ENCODE results near the gene CCDC28B. TPM values are rescaled to one million over a fixed set of nuclear protein-coding genes. Genes with fewer than 3 reads are reported as not detected.

CCDC28B gene
- total and polyA plus RNA-seq, 2 of the 13 experiments (the other 11 are each of a cell fraction or from before 2014, with no cell fraction given): 2.6 to 3.5 TPM

DNA sequence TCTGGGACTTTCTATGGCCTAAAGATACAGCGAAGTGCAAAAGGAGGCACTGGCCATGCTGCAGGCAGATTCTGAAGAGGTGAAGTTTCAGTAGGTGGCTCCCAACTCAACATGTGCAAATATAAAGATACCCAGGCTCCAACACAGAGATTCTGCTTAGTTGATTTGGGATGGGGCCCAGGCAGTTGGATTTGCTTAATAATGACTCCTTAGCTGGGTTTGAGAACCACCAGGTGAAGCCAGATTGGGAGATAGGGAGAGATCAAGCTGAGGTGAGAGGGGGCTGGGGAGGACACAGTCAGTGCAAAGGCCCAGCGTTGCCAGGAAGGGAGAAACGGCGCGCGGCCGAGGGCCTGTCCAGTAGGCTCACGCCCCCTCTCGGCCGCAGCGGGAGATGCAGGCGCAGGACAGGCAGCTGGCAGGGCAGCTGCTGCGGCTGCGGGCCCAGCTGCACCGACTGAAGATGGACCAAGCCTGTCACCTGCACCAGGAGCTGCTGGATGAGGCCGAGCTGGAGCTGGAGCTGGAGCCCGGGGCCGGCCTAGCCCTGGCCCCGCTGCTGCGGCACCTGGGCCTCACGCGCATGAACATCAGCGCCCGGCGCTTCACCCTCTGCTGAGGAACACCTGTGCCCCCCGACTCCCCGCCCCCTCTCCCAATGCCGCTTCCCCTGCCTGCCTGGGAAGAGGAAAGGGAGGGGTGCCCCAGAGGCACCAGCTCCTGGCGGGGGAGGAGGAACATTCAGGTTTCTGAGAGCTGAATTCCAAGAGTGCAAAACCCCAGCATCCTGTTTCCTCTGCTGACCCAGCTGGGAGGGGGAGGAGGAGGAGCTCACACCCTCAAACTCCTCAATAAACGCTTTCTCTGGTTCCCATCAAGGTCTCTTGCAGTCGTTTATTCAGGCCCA, 47.8 kb downstream of the CCDC28B start (continued):
- TF ChIP-seq, protein P1, sequence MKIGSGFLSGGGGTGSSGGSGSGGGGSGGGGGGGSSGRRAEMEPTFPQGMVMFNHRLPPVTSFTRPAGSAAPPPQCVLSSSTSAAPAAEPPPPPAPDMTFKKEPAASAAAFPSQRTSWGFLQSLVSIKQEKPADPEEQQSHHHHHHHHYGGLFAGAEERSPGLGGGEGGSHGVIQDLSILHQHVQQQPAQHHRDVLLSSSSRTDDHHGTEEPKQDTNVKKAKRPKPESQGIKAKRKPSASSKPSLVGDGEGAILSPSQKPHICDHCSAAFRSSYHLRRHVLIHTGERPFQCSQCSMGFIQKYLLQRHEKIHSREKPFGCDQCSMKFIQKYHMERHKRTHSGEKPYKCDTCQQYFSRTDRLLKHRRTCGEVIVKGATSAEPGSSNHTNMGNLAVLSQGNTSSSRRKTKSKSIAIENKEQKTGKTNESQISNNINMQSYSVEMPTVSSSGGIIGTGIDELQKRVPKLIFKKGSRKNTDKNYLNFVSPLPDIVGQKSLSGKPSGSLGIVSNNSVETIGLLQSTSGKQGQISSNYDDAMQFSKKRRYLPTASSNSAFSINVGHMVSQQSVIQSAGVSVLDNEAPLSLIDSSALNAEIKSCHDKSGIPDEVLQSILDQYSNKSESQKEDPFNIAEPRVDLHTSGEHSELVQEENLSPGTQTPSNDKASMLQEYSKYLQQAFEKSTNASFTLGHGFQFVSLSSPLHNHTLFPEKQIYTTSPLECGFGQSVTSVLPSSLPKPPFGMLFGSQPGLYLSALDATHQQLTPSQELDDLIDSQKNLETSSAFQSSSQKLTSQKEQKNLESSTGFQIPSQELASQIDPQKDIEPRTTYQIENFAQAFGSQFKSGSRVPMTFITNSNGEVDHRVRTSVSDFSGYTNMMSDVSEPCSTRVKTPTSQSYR (CRISPR knock-in tag; IDR thresholded peaks at IDR 0.05; ENCODE audit: borderline replicate concordance): peak; percentile 56; the same call in 1 of the 2 replicates

DNA sequence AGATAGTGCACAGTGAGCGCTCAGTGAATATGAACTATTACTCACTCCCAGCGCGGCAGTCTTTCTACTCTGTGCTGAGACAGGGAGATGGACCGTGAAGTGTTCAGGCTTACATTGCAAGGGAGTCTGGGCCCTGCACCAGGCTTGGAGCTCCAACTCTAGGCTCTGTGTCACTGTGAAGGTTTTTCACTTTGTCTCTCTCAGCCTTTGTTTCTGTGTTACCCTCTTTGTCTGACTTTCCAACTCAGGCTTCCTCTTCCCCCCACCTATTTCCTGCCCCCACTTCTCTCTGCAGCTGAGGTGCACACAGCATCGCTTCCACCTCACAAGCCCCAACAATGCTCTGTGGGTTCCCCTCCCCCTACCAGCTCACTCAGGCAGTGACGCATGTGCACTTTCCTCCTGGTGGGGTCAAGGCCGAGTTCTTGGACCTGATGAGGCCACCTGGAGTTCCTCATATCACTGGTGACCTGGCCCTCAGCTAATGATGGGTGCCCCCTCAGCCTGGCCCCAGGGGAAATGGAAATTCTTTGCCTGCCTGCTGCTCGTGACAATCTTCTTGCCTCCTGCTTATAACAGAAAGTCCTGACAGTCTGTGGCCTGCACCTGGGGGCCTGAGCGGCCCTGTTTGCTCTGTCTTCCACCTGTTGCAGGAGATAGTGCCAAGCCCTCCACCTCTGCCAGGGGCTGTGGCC, 49.6 kb downstream of the CCDC28B start:
- H3K9ac ChIP-seq (ENCODE audit: insufficient read depth, low read depth, low read length): peak overlapping the region; percentile 76
- TF ChIP-seq ZFP37 (CRISPR knock-in tag; IDR thresholded peaks at IDR 0.05; ENCODE audit: borderline replicate concordance): peak; percentile 22; the same call in 1 of the 2 replicates
- TF ChIP-seq ZFP62 (CRISPR knock-in tag; IDR thresholded peaks at IDR 0.05): no peak
- no peak for TF ChIP-seq RNF219 (CRISPR knock-in tag; IDR thresholded peaks at IDR 0.05)
- TF ChIP-seq ZNF260 (CRISPR knock-in tag; IDR thresholded peaks at IDR 0.05; ENCODE audit: borderline replicate concordance, low read depth): no peak
- no peak for TF ChIP-seq ISX (CRISPR knock-in tag; conservative IDR thresholded peaks at IDR 0.05)
- TF ChIP-seq JUND (CRISPR knock-in tag; IDR thresholded peaks at IDR 0.05): peak; percentile 85
- TF ChIP-seq GABPA (IDR thresholded peaks at IDR 0.05; ENCODE audit: low read depth, low read length): peak; percentile 29; the same call in 1 of the 2 replicates
- TF ChIP-seq GABPA (CRISPR knock-in tag; IDR thresholded peaks at IDR 0.05; ENCODE audit: low read depth): peak; percentile 83
- TF ChIP-seq SMC3 (IDR thresholded peaks at IDR 0.05; ENCODE audit: low read length): no peak
- 0 out of 2 replicates have a peak, but pooled peaks have one; percentile 39 for TF ChIP-seq BRF2 (CRISPR knock-in tag; IDR thresholded peaks at IDR 0.05)
- peak; percentile 99 for TF ChIP-seq RARA (CRISPR knock-in tag; IDR thresholded peaks at IDR 0.05)
- TF ChIP-seq FOXK1 (CRISPR knock-in tag; IDR thresholded peaks at IDR 0.05; ENCODE audit: borderline replicate concordance, low read depth): 0 out of 2 replicates have a peak, but pooled peaks have one; percentile 46
- peak; percentile 79; the same call in 1 of the 2 replicates for TF ChIP-seq ZNF350 (CRISPR knock-in tag; IDR thresholded peaks at IDR 0.05; ENCODE audit: borderline replicate concordance, low read depth)

More for the DNA sequence above, 49.6 kb downstream of the CCDC28B start:
- in situ Hi-C loops (cut with HindIII; ENCODE audit: extremely low pct_ligation_motif_present, low pct_unique_long_range_greater_than_20kb) (no loop called here), intact Hi-C loops (cut with micrococcal nuclease; ENCODE audit: unreplicated experiment) (no loop called here)
- BruUV-seq (replicated peaks): no TSS peak
- Histone ChIP-seq H3K4me3 (replicated peaks in 1 of 3; ENCODE audit: insufficient read depth in 1 of 3, low read depth in 2 of 3, low read length in 3 of 3) (peak overlapping the region; percentile 8 to 53 (median 38); a peak in 5 of 6 replicates), H3K4me1 (ENCODE audit: insufficient read depth, low read length) (peaks cover 98% of the 10 kb centered on the region), H3K79me2 (ENCODE audit: insufficient read depth, low read length) (no peaks in the 10 kb centered on the region), H3K36me3 (replicated peaks in 1 of 2; ENCODE audit: control insufficient read depth in 1 of 2, insufficient read depth in 2 of 2, low read length in 2 of 2) (no peaks in the 10 kb centered on the region), H3K9me3 (ENCODE audit: low read length) (no peaks in the 10 kb centered on the region), H4K20me1 (ENCODE audit: insufficient read depth, low read length) (no peaks in the 10 kb centered on the region), H3K27ac (ENCODE audit: extremely low read length, insufficient read depth, low read length) (peak overlapping the region; percentile 92), H3K4me2 (ENCODE audit: low read depth, low read length) (peak overlapping the region; percentile 91), H2AFZ (ENCODE audit: low read length) (no peak overlapping the region), H3K27me3 (ENCODE audit: control insufficient read depth in 1 of 2, insufficient read depth in 2 of 2, low read length in 2 of 2) (no peaks in the 10 kb centered on the region)
- DNase-seq (ENCODE audit: low spot score) (peak; percentile 91), ATAC-seq (peak; percentile 51), FAIRE-seq (peak; percentile 90)
- WGBS (ENCODE audit: low lambda C conversion rate): 0% methylated on average over 9 of the region's 9 CpGs
- ChIA-PET CTCF (ENCODE audit: low intra/inter-chr PET ratio, low total read pairs) (no interaction called here), POLR2A (interaction anchor here (0.8 to 7.1 kb wide), 27 partner anchors 7 to 144 kb away, joined by 3 to 48 read pairs (median 7); partner anchors contain the start of genes BSDC1, HDAC1, KPNA6 and MARCKSL1)
